HuH-7.5 (cell line): ENCODE results near the gene RBBP8NL.

Experiments
- DNase-seq: peaks from one replicate; pipeline ENCODE4 v3.0.0; 2011; ENCODE audit warnings: low spot score

The RBBP8NL gene

DNA sequence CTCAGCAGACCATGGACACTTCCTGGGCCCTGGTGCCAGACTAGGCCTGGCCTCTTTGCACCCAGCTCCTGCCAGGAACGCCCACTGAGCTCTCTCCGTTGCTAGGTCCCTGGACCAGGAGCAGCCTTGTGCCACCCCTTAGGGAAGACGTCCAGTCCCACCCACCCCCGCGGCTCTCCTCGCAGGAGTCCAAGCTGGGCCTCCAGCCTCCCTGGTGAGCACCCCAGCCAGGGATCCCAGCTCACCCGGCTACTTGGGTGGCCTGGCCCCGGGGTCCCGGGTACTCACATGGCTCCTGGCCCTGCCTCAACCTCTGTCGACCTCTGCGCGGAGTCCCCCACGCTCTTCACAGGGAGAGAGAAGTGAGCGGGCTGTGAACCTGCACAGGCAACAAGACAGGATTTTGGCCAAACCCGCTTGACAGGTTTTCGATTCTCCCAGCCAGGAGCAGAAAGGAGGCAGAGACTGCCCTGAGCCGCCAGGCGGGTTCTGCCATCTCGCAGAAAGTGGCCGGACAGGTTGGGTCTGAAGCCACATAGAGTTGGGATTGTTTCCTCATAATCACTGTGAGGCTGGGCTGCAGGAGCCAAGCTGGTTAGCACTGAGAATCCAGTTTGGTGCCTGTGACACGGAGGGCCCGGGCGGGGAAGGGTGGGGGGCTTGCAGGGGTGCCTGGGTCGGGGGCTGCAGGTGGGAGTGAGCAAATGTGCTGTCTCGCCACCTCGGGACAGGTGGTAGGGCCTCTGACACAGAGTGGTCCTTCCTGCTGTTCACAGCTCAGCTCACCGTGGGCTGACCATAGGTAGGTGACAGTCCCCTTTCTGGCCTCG lies at the start of gene RBBP8NL:
Gene RBBP8NL (minus strand): TSS at position 368 of the 830 bp plus-strand sequence. CDS start 7,892 bp downstream, outside the sequence.
- DNase-seq, result no peak

- DNase-seq, result no peak
Measured at GRCh38 chr20:62476056-62476838, 48.9 kb upstream of the RBBP8NL start.

- DNase-seq, result no peak
Measured at GRCh38 chr20:62475772-62476055, 48.4 kb upstream of the RBBP8NL start, which contains the start of gene GATA5. Gene GATA5, minus strand, starts transcription at chr20:62475995. Its CDS starts 474 bp downstream, at chr20:62475521.

GRCh38 chr20:62475027-62475771 lies 47.9 kb upstream of the RBBP8NL start:
- DNase-seq, result no peak

DNA sequence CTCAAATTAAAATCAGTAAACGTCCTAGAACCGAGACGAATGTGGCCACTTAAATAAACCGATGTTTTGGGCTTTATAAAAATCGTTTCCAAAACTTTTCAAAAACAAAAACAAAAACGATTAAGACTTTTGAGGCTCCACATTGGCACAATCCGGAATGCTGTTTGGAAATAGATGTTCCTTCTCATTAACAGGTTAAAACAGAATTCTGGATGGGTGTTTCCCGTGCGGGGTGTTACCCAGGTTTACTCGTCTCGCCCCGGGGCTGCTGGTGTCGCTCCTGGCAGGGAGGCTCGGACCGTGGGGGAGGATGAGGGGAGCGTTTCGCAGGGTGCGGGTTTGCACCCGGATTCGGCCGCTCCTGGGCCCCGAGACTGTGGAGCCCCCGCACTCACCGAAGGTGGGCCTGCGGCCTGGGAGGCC lies 47.3 kb upstream of the RBBP8NL start:
- no peak for DNase-seq

DNA sequence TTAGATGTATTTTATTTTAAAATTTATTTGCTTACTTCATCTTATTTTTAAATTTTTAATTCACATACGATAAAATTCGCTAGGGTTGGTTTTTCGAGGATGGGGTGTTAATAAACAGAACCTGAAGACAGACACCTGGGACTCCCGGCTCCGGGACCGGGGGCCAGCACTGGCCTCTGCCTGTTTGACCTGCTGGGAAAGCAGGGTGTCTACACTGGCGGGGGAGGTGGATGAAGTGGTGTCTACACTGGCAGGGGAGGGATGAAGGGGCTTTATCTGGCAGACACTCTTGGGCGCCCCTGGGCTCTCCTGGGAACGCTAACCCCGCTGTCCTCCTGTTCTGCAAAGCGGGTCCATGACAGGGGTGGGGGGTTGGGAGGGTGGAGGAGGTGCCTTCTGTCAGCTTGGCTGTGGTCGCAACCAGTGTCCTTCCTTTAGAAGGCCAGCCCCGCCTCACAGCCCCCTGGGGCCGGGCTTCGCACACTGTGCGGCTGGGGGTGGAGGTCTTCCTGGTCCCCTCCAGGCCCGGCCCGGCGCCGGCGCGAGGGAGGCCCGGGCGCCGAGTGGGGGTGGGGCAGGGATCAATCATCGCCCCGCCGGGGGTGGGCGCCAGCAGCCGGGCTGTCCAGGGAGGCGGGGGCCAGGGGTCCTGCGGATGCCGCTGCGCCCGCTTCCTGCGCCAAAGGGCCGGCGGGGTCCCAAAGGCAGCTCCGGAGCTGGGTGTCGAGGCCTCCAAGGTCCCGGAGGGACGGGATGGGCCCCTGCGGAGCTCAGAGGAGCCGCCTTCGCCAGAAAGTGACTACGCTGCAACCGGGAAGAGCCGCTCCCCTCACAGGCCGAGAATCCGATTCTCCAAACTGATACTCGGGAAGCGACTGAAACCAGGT lies 46.6 kb upstream of the RBBP8NL start:
- DNase-seq, result no peak

GRCh38 chr20:62472941-62473585 lies 45.7 kb upstream of the RBBP8NL start:
- DNase-seq, result no peak

GRCh38 chr20:62472138-62472940 lies 45.0 kb upstream of the RBBP8NL start:
- DNase-seq, result no peak

DNA sequence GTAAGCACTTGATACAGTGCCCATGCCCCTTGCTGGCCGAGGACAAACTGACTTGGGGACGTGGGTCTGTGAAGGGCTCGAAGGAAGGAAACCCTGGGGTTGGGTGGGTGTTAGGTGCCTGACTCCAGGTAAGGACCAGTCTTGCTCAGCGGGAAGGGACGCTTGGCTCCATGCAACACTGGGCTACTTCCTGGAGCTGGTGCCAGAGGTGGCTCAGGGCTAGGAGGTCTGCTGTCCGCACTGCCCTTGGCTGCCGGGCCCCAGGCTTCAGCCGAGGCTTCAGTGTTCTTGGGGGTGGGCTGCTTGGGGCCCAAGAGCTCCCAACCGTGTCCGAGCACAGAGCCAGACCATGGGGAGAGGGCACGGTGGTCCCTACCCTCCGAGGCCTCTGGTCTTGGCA lies 43.1 kb upstream of the RBBP8NL start:
- DNase-seq, result no peak

DNA sequence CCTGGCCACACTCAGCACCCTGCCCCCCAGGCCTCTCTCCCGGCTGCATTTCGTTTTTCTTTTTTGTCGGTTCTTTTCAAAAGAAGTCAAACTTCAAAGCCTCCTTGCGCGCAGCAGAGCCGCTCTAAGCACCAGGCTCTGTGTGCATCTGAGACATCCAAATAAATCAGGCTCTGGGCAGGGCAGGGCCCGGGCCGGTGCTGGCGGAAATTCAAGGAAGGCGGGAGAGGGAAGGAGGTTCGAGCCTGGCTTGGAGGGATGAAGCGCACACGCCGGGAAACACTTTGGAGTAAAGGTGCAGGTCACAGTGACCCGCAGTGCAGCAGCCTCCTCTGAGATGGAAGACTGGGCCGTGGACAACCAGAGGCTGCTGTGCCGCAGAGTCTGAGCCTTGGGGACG lies 42.7 kb upstream of the RBBP8NL start:
- no peak for DNase-seq

- no peak for DNase-seq
Measured at GRCh38 chr20:62469352-62469751, 42.0 kb upstream of the RBBP8NL start.

GRCh38 chr20:62466806-62467537 lies 39.6 kb upstream of the RBBP8NL start:
- DNase-seq, result no peak

GRCh38 chr20:62466072-62466760 lies 38.9 kb upstream of the RBBP8NL start:
- DNase-seq, result no peak

DNA sequence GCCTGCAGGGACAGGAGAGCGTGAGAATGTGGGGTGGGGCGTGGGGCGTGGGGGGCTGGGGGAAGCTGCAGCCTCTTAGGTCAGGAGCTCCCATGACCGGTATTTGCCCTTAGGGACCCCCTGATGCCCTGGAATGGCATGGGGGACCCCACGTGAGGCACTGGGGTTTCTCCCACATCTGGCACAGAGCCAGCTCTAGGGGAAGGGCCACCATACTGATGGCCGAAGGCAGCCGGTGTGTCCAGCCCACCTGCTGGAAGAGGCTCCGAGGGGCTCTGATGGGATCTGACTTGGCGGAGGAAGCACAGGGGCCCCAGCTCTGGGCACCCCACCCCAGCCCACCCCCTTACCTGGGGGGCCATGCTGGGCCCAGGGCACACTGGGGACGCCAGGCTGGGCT lies 37.7 kb upstream of the RBBP8NL start:
- DNase-seq, result no peak

DNA sequence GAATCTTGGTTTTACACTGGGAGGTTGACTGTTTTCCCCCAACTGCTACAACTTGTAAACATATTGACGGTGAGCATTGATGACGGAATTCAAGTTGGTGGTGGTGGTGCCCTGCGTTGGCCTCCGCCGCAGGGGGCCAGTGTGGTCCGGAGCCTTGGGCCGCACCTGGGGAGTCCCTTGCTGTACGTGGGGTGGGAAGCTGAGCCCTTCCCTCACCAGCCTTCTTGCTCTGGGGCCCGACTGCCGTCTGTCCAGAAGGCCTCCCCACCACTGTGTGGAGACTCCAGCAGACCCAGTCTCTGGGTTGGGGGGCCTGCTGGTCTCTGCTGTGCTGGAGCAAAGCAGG lies 37.1 kb upstream of the RBBP8NL start:
- no peak for DNase-seq

DNA sequence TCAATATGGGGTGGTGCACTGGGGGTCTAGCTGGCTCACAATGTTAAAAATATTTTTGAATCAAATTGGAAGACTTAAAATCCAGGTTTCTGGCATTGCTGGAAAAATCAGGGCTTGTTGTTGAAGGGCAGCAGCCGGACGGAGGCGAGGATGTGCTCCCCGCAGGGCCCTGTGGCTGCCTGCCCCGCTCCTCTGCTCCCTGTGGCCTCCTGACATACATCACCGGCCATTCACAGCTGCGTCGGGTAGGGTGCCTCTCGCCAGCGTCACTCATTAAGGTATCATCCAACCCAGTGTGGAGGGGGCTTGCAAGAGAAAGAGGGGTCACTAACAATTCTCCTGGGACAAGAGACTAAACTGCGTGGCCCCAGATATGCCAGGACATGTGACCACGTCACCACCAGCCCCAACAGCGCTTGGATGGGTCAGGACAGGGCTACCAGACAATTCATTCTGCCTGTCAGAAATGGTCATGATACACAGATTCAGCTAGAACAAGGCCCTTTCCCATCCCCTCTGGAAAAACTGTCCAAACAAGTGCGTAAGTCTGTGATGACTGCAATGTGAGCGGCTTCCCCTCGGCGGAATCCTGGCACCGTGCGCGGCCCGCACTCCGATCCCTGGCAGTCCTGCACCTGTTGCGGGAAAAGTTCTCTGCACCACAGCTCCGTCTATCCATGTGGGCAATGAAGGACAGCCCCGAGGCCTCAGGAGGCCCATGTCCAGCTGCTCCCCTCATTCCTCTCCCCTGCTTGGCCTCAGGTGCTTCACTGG lies 36.5 kb upstream of the RBBP8NL start:
- no peak for DNase-seq

DNA sequence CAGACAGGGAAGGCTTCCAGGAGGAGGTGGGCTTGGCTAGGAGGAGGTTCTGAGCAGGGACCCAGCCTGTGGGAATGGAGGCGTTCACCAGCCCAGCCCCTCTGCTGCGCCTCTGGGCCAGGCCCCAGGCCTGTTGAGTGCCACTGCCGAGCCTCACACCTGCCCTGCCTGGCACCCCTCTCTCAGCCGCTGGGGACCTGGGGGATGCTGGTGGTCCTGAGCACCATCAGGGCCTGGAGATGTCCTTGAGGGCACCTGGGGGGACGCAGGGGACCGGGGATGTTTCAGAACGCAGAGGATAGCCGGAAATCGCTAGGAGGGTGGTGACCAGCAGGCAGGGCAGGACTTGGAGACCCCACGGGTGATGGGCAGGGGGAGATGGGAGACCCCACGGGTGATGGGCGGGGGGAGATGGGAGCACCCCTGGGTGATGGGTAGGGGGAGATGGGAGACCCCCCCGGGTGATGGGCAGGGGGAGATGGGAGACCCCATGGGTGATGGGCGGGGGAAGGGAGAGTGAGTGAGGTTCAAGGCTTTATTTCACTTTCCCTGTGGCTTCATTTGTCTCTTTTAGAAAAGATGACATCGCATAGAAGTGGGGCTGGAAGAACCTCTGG lies 35.7 kb upstream of the RBBP8NL start:
- DNase-seq, result no peak

DNA sequence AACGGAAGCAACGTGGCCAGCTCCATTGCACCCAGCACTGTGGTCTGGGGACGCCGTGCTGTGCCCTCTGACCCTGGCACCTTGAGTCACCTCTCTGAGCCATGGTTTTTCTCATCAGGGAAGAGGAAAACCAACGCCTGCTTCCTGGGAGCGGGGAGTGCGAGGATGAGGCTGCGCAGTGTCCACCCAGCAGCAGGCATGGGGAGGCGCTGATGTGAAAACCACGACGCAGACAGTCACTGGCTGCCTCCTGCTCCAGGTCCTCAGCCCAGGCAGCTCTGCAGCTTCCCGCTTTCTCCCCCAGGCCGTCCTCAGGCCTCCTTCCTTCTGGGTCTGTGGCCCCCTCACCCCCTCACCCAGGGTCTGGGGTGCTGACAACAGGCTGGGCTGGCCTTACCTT lies 34.5 kb upstream of the RBBP8NL start:
- no peak for DNase-seq
